K562 (cell line): ENCODE measurements around the gene NELFA. TPM values are rescaled to one million over a fixed set of nuclear protein-coding genes. Genes with fewer than 3 reads are reported as not detected.

Experiments
- ATF2 ChIP-seq: sonication (generic); formaldehyde crosslinking; IDR thresholded peaks from 2 replicates; pipeline ENCODE4 v1.8.1; 2022; ENCODE audit warnings: missing genetic modification reagents
- C11orf30 ChIP-seq: fragments of 450-650 bp; IDR thresholded peaks from 2 replicates; pipeline ENCODE4 v1.6.1; 2016; ENCODE audit warnings: low read depth, mild to moderate bottlenecking
- CEBPG ChIP-seq, 3 experiments: fragments of 200-800 bp in 1 of 3; sonication (Bioruptor generic) in 1 of 3; sonication (generic) in 1 of 3; formaldehyde crosslinking in 1 of 3; IDR thresholded peaks in 2 of 3; conservative IDR thresholded peaks in 1 of 3; 2 replicates each; pipeline versions ENCODE4 v1.6.1 to v1.8.0; 2016 to 2022; ENCODE audit warnings: missing compliant biosample characterization in 2 of 3, missing genetic modification characterization in 2 of 3, mild to moderate bottlenecking in 1 of 3, missing genetic modification reagents in 1 of 3
- CSDE1 ChIP-seq, 2 experiments: fragments of 450-650 bp; IDR thresholded peaks; 2 replicates each; pipeline ENCODE4 v1.6.1; 2016; ENCODE audit warnings: mild to moderate bottlenecking in 1 of 2
- EHMT2 ChIP-seq: fragments of 450-650 bp; IDR thresholded peaks from 2 replicates; pipeline ENCODE4 v1.6.1; 2018; ENCODE audit warnings: antibody characterized with exemption
- FOXJ2 ChIP-seq: fragments of 200-800 bp; sonication (Bioruptor generic); IDR thresholded peaks from 2 replicates; pipeline ENCODE4 v1.6.1; 2016; ENCODE audit warnings: missing genetic modification characterization, missing compliant biosample characterization
- GTF2E2 ChIP-seq: fragments of 200-800 bp; sonication (Bioruptor generic); IDR thresholded peaks from 2 replicates; pipeline ENCODE4 v1.6.1; 2016; ENCODE audit warnings: missing genetic modification characterization, missing compliant biosample characterization
- HNRNPH1 ChIP-seq: fragments of 200-400 bp; formaldehyde crosslinking; optimal IDR thresholded peaks from 2 replicates; pipeline ENCODE3; 2017; ENCODE audit warnings: low read depth, mild to moderate bottlenecking, low read length, moderate library complexity
- HNRNPL ChIP-seq: fragments of 200-400 bp; formaldehyde crosslinking; IDR thresholded peaks from 2 replicates; pipeline ENCODE4 v1.6.1; 2017; ENCODE audit warnings: low read depth, mild to moderate bottlenecking, low read length
- KLF10 ChIP-seq: fragments of 250-450 bp; sonication (Bioruptor Pico); IDR thresholded peaks from 2 replicates; pipeline ENCODE4 v1.6.1; 2021; ENCODE audit warnings: matching md5 sums
- PBX2 ChIP-seq, 2 experiments: IDR thresholded peaks in 1 of 2; conservative IDR thresholded peaks in 1 of 2; 2 replicates each; pipeline ENCODE4 v1.6.1; 2016; ENCODE audit warnings: low read depth in 2 of 2, mild to moderate bottlenecking in 1 of 2, missing compliant biosample characterization in 1 of 2, missing genetic modification characterization in 1 of 2, moderate library complexity in 1 of 2
- RFX1 ChIP-seq: fragments of 450-650 bp; IDR thresholded peaks from 2 replicates; pipeline ENCODE4 v1.6.1; 2016; ENCODE audit warnings: mild to moderate bottlenecking, moderate library complexity
- SOX6 ChIP-seq: fragments of 450-650 bp; IDR thresholded peaks from 2 replicates; pipeline ENCODE4 v1.6.1; 2014; ENCODE audit warnings: mild to moderate bottlenecking
- STAT5A ChIP-seq: IDR thresholded peaks from 2 replicates; pipeline ENCODE4 v1.6.1; 2012; ENCODE audit warnings: low read length, inconsistent platforms, borderline replicate concordance
- TCF3 ChIP-seq: sonication (generic); formaldehyde crosslinking; IDR thresholded peaks from 2 replicates; pipeline ENCODE4 v1.4.0; 2020; ENCODE audit warnings: mild to moderate bottlenecking, missing genetic modification reagents
- TFAP4 ChIP-seq: sonication (generic); formaldehyde crosslinking; IDR thresholded peaks from 2 replicates; pipeline ENCODE4 v1.8.0; 2022; ENCODE audit warnings: missing genetic modification reagents, mild to moderate bottlenecking, moderate library complexity, borderline replicate concordance
- ZBTB26 ChIP-seq: fragments of 450-650 bp; formaldehyde crosslinking; IDR thresholded peaks from 2 replicates; pipeline ENCODE4 v1.4.0; 2022; ENCODE audit warnings: missing genetic modification characterization
- ZFPM2 ChIP-seq: fragments of 250-450 bp; sonication (Bioruptor Pico); IDR thresholded peaks from 2 replicates; pipeline ENCODE4 v1.5.1; 2022; ENCODE audit warnings: mild to moderate bottlenecking
- ZNF12 ChIP-seq: sonication (generic); formaldehyde crosslinking; IDR thresholded peaks from 2 replicates; pipeline ENCODE4 v1.4.0; 2020; ENCODE audit warnings: mild to moderate bottlenecking, missing genetic modification reagents
- ZNF449 ChIP-seq: fragments of 250-450 bp; sonication (Bioruptor Pico); IDR thresholded peaks from 2 replicates; pipeline ENCODE4 v1.8.0; 2022; ENCODE audit warnings: moderate library complexity, mild to moderate bottlenecking, inconsistent platforms
- polyA plus RNA-seq, 8 experiments: library from polyadenylated mRNA; depleted of rRNA in 4 of 8; stranded (reverse) in 5 of 8; unstranded in 3 of 8; fragments of >200 nt; fragmentation: Nextera tagmentation in 2 of 8; fragmentation: Illumina TruSeq in 1 of 8; extraction: Ambion mirVana in 2 of 8; extraction: Trizol in 1 of 8; gene quantifications; 2 replicates each; pipeline versions ENCODE4 v1.2.1 to v1.2.3, GENCODE V29; 2011 to 2014; ENCODE audit warnings: inconsistent platforms in 1 of 8, missing spikeins in 1 of 8
- total RNA-seq, 7 experiments: library from RNA; depleted of rRNA in 6 of 7; stranded (reverse); fragments of >200 nt in 6 of 7; fragmentation: Illumina TruSeq in 2 of 7; extraction: Trizol in 2 of 7; gene quantifications; 2 replicates each; pipeline versions ENCODE4 v1.2.1 to v1.2.3, GENCODE V29; 2011 to 2021; ENCODE audit warnings: low replicate concordance in 1 of 7

The NELFA gene
- total and polyA plus RNA-seq, 9 of the 15 experiments (the other 6 are each of a cell fraction or from before 2014, with no cell fraction given), result 0.76 to 59.6 (median 14.8) TPM

GRCh38 chr4:2041239-2042130, 32.7 kb upstream of the NELFA start (continued):
- TF ChIP-seq TFAP4 (peak; percentile 61; the same call in 1 of the 2 replicates), ZNF449 (CRISPR knock-in tag) (no peak), CSDE1 (IDR thresholded peaks at IDR 0.05) (peak in 1 of 2 experiments; percentile 78; a peak in 2 of 4 replicates), CEBPG (CRISPR knock-in tag; IDR thresholded peaks at IDR 0.05) (no peak), CEBPG (tag; conservative IDR thresholded peaks at IDR 0.05 in 1 of 2, IDR thresholded peaks at IDR 0.05 in 1 of 2) (no peak), RFX1 (peak; percentile 96), SOX6 (no peak), ZBTB26 (CRISPR knock-in tag) (no peak), KLF10 (CRISPR knock-in tag) (no peak), TCF3 (CRISPR knock-in tag) (no peak), GTF2E2 (tag) (no peak), PBX2 (CRISPR knock-in tag; IDR thresholded peaks at IDR 0.05; ENCODE audit: low read depth) (no peak), PBX2 (tag; conservative IDR thresholded peaks at IDR 0.05; ENCODE audit: low read depth) (no peak), C11orf30 (no peak), ZNF12 (no peak), ZFPM2 (CRISPR knock-in tag) (no peak), HNRNPL (no peak), HNRNPH1 (no peak), ATF2 (CRISPR knock-in tag) (no peak), STAT5A (no peak), FOXJ2 (tag) (no peak), EHMT2 (no peak)
